WTC11 (cell line): ENCODE measurements around the gene TIAM2.

ENCODE experiments used
- ATF2 ChIP-seq: sonication (generic); formaldehyde crosslinking; IDR thresholded peaks from 2 replicates; pipeline ENCODE4 v1.8.1; 2022; ENCODE audit warnings: low read depth, missing genetic modification reagents, borderline replicate concordance
- CTCF ChIP-seq: fragments of 200-600 bp; IDR thresholded peaks from 2 replicates; pipeline ENCODE4 v1.8.0; 2022; ENCODE audit warnings: antibody characterized with exemption
- E2F1 ChIP-seq: sonication (generic); formaldehyde crosslinking; IDR thresholded peaks from 2 replicates; pipeline ENCODE4 v1.8.0; 2022; ENCODE audit warnings: mild to moderate bottlenecking, missing genetic modification reagents
- ESRRA ChIP-seq: sonication (generic); formaldehyde crosslinking; IDR thresholded peaks from 2 replicates; pipeline ENCODE4 v1.8.1; 2022; ENCODE audit warnings: mild to moderate bottlenecking, missing genetic modification reagents, borderline replicate concordance
- FOXK1 ChIP-seq: sonication (generic); formaldehyde crosslinking; IDR thresholded peaks from 2 replicates; pipeline ENCODE4 v1.8.0; 2022; ENCODE audit warnings: mild to moderate bottlenecking, moderate library complexity, missing genetic modification reagents
- MAX ChIP-seq: sonication (generic); formaldehyde crosslinking; IDR thresholded peaks from 2 replicates; pipeline ENCODE4 v1.8.0; 2022; ENCODE audit warnings: mild to moderate bottlenecking, missing genetic modification reagents
- NFYB ChIP-seq: sonication (generic); formaldehyde crosslinking; conservative IDR thresholded peaks from 2 replicates; pipeline ENCODE4 v1.8.0; 2022; ENCODE audit warnings: low read depth, missing genetic modification reagents
- PREB ChIP-seq: sonication (generic); formaldehyde crosslinking; IDR thresholded peaks from 2 replicates; pipeline ENCODE4 v1.8.1; 2022; ENCODE audit warnings: mild to moderate bottlenecking, missing genetic modification reagents, moderate library complexity, borderline replicate concordance
- USF2 ChIP-seq: sonication (generic); formaldehyde crosslinking; IDR thresholded peaks from 2 replicates; pipeline ENCODE4 v1.8.1; 2023; ENCODE audit warnings: mild to moderate bottlenecking, missing genetic modification reagents, moderate library complexity
- ZNF121 ChIP-seq: sonication (generic); formaldehyde crosslinking; IDR thresholded peaks from 2 replicates; pipeline ENCODE4 v1.8.0; 2023; ENCODE audit warnings: missing genetic modification reagents
- ZNF317 ChIP-seq: sonication (generic); formaldehyde crosslinking; IDR thresholded peaks from 2 replicates; pipeline ENCODE4 v1.8.1; 2023; ENCODE audit warnings: low read depth, mild to moderate bottlenecking, moderate library complexity, missing genetic modification reagents, borderline replicate concordance

- TF ChIP-seq NFYB (CRISPR knock-in tag) (no peak), PREB (CRISPR knock-in tag) (no peak), E2F1 (no peak), ZNF121 (CRISPR knock-in tag) (no peak), FOXK1 (CRISPR knock-in tag) (no peak), ESRRA (CRISPR knock-in tag) (no peak), CTCF (no peak), MAX (no peak), USF2 (CRISPR knock-in tag) (no peak), ATF2 (CRISPR knock-in tag) (no peak), ZNF317 (CRISPR knock-in tag) (no peak)
Observed at GRCh38 chr6:154989448-154989847, 5.7 kb upstream of the TIAM2 start.
